ENCODE results near the gene TEX52.

DNA sequence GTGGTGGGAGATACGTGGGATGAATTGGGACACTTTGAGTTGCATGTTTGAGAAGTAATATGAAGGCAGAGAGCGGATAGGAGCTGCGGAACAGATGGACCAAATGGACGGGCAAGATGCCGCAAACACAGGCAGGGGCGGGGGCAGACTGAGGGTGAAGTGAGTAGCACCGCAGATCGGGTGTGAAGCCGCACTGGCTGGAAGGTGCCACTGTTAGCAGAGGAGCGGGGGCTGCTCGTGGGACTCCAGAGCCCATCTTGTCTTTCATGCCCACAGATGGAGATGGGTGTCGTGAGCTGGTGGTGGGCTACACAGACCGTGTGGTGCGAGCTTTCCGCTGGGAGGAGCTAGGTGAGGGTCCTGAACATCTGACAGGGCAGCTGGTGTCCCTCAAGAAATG, 37.0 kb downstream of the TEX52 start:
- no peak for TF ChIP-seq EZH2phosphoT487 (IDR thresholded peaks at IDR 0.05; ENCODE audit: borderline replicate concordance, low read depth, low read length)
- TF ChIP-seq, protein P1, sequence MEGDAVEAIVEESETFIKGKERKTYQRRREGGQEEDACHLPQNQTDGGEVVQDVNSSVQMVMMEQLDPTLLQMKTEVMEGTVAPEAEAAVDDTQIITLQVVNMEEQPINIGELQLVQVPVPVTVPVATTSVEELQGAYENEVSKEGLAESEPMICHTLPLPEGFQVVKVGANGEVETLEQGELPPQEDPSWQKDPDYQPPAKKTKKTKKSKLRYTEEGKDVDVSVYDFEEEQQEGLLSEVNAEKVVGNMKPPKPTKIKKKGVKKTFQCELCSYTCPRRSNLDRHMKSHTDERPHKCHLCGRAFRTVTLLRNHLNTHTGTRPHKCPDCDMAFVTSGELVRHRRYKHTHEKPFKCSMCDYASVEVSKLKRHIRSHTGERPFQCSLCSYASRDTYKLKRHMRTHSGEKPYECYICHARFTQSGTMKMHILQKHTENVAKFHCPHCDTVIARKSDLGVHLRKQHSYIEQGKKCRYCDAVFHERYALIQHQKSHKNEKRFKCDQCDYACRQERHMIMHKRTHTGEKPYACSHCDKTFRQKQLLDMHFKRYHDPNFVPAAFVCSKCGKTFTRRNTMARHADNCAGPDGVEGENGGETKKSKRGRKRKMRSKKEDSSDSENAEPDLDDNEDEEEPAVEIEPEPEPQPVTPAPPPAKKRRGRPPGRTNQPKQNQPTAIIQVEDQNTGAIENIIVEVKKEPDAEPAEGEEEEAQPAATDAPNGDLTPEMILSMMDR (conservative IDR thresholded peaks at IDR 0.05; ENCODE audit: low read length): no peak

Data from OCI-LY7 (cell line).